HL-60 (cell line): ENCODE measurements around the gene OSBP2.

Experiments used
- DNase-seq, 2 experiments: peaks; one replicate each; pipeline ENCODE4 v3.0.0-alpha.2; 2010 to 2020; ENCODE audit warnings: low read depth in 1 of 2, low spot score in 1 of 2
- H3K27ac ChIP-seq: fragments of 250-450 bp; sonication (Bioruptor Pico); replicated peaks from 2 replicates; pipeline ENCODE4 v1.5.1; 2020; ENCODE audit warnings: mild to moderate bottlenecking, moderate library complexity
- H3K27me3 ChIP-seq: fragments of 250-450 bp; sonication (Bioruptor Pico); 2 replicates; pipeline ENCODE4 v1.5.1; 2021; ENCODE audit warnings: mild to moderate bottlenecking, moderate library complexity; ENCODE audit not compliant: insufficient read depth, poor library complexity, severe bottlenecking
- H3K4me3 ChIP-seq: replicated peaks from 2 replicates; pipeline ENCODE4 v1.5.1; 2011; ENCODE audit warnings: mild to moderate bottlenecking, control low read depth, low read length; ENCODE audit not compliant: insufficient read depth
- GABPA ChIP-seq: IDR thresholded peaks from 2 replicates; pipeline ENCODE4 v1.6.1; 2012; ENCODE audit warnings: low read depth
- POLR2AphosphoS5 ChIP-seq: IDR thresholded peaks from 2 replicates; pipeline ENCODE4 v1.6.1; 2012; ENCODE audit warnings: low read depth
- SPI1 ChIP-seq: IDR thresholded peaks from 2 replicates; pipeline ENCODE4 v1.6.1; 2012; ENCODE audit warnings: low read depth, mild to moderate bottlenecking, borderline replicate concordance
- TF ChIP-seq, protein P1 (sequence below): IDR thresholded peaks from one replicate; pipeline ENCODE4 v1.5.1; 2011; ENCODE audit warnings: low read length, control low read depth, inconsistent platforms; ENCODE audit not compliant: insufficient read depth
- TF ChIP-seq, protein P2 (sequence below): IDR thresholded peaks from 2 replicates; pipeline ENCODE4 v1.6.1; 2012; ENCODE audit warnings: low read depth; ENCODE audit not compliant: insufficient replicate concordance

OSBP2 gene

DNA sequence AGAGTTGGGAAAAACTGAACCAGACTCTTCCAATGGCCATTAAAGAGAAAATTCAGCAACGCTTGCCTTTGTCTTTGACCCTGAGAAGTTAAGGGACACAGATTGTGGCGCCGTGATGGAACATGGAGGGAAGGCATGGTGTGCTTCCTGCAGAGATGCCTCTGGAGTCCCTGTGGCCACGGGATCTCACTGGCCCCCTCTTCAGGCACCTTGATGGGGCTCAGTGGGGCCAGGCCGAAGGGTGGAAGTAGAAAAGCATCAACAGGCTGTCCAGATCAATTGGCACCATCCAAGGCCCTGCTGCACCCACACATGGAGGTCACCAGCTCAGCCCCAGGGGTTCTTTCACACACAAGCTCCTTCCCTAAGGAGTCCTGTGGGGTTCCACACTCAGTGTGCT is 231.0 kb downstream of the OSBP2 start:
- TF ChIP-seq POLR2AphosphoS5 (no peak), GABPA (no peak), SPI1 (no peak)
- TF ChIP-seq, protein P1, sequence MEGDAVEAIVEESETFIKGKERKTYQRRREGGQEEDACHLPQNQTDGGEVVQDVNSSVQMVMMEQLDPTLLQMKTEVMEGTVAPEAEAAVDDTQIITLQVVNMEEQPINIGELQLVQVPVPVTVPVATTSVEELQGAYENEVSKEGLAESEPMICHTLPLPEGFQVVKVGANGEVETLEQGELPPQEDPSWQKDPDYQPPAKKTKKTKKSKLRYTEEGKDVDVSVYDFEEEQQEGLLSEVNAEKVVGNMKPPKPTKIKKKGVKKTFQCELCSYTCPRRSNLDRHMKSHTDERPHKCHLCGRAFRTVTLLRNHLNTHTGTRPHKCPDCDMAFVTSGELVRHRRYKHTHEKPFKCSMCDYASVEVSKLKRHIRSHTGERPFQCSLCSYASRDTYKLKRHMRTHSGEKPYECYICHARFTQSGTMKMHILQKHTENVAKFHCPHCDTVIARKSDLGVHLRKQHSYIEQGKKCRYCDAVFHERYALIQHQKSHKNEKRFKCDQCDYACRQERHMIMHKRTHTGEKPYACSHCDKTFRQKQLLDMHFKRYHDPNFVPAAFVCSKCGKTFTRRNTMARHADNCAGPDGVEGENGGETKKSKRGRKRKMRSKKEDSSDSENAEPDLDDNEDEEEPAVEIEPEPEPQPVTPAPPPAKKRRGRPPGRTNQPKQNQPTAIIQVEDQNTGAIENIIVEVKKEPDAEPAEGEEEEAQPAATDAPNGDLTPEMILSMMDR: no peak
- TF ChIP-seq, protein P2, sequence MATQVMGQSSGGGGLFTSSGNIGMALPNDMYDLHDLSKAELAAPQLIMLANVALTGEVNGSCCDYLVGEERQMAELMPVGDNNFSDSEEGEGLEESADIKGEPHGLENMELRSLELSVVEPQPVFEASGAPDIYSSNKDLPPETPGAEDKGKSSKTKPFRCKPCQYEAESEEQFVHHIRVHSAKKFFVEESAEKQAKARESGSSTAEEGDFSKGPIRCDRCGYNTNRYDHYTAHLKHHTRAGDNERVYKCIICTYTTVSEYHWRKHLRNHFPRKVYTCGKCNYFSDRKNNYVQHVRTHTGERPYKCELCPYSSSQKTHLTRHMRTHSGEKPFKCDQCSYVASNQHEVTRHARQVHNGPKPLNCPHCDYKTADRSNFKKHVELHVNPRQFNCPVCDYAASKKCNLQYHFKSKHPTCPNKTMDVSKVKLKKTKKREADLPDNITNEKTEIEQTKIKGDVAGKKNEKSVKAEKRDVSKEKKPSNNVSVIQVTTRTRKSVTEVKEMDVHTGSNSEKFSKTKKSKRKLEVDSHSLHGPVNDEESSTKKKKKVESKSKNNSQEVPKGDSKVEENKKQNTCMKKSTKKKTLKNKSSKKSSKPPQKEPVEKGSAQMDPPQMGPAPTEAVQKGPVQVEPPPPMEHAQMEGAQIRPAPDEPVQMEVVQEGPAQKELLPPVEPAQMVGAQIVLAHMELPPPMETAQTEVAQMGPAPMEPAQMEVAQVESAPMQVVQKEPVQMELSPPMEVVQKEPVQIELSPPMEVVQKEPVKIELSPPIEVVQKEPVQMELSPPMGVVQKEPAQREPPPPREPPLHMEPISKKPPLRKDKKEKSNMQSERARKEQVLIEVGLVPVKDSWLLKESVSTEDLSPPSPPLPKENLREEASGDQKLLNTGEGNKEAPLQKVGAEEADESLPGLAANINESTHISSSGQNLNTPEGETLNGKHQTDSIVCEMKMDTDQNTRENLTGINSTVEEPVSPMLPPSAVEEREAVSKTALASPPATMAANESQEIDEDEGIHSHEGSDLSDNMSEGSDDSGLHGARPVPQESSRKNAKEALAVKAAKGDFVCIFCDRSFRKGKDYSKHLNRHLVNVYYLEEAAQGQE: no peak
- DNase-seq: no peak
- no peak overlapping the region for H3K4me3 ChIP-seq
- H3K27me3 ChIP-seq: no peaks in the 10 kb centered on the region
- H3K27ac ChIP-seq: no peak overlapping the region

DNA sequence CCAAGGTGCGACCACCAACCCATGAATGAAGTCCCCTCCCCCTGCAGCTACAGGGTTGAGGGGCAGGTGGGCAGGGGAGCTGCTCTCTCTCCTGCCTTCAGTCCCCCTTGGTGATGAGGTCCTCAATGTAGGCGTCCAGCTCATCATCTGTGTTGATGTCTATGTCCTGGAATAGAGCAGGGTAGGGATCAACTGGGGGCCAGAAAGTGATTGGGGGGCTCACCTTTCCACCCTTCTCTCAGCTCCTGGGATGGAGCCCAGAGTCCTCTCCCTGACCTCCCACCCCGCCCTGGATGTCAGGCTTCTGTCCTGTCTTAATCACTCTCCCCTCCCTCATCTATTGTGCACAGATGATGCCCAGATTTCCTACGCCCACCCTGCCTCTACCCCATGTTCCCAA is 232.0 kb downstream of the OSBP2 start:
- H3K27me3 ChIP-seq: no peaks in the 10 kb centered on the region
- no peak for DNase-seq
- H3K27ac ChIP-seq: no peak overlapping the region
- TF ChIP-seq, protein P1: no peak
- no peak for TF ChIP-seq GABPA
- no peak for TF ChIP-seq SPI1
- TF ChIP-seq, protein P2: no peak
- no peak for TF ChIP-seq POLR2AphosphoS5
- H3K4me3 ChIP-seq: no peak overlapping the region

DNA sequence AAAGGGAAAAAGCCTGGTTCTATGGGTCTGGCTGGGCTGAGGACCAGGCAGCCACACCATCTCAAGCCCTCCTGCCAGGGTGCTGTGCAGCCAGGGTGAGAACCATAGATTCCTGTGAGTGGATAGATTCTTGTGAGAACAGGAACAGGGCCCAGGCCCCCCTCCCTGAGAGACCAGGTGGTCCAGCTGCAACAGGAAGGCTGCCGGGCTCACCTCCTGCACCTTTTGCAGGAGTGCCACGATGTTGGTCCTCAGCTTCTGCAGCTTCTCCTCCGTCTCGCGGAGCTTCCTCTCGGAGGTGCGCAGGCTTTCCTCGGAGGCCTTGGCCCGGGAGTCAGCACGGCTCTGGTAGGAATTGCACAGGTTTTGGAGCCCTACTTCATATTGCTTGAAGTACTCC is 233.1 kb downstream of the OSBP2 start:
- Histone ChIP-seq H3K27ac (no peak overlapping the region), H3K4me3 (no peak overlapping the region), H3K27me3 (no peaks in the 10 kb centered on the region)
- TF ChIP-seq, protein P1: no peak
- TF ChIP-seq GABPA (no peak), SPI1 (no peak), POLR2AphosphoS5 (no peak)
- TF ChIP-seq, protein P2: no peak
- DNase-seq: no peak
